Kidney epithelial cell (primary cell): ENCODE results near the gene OGA. TPM values are rescaled to one million over a fixed set of nuclear protein-coding genes. Genes with fewer than 3 reads are reported as not detected.

Experiments used
- DNase-seq: peaks from one replicate; pipeline ENCODE4 v3.0.0-alpha.2; 2010; ENCODE audit warnings: low read depth
- H3K27me3 ChIP-seq: 2 replicates; pipeline ENCODE4 v1.6.0; 2011; ENCODE audit warnings: low read length; ENCODE audit not compliant: control insufficient read depth, insufficient read depth
- H3K36me3 ChIP-seq: 2 replicates; pipeline ENCODE4 v1.5.1; 2011; ENCODE audit warnings: low read length; ENCODE audit not compliant: control insufficient read depth, insufficient read depth
- H3K4me3 ChIP-seq: 2 replicates; pipeline ENCODE4 v1.5.1; 2011; ENCODE audit warnings: low read depth, mild to moderate bottlenecking, control low read depth, low read length
- total RNA-seq: library from RNA; depleted of rRNA; stranded (reverse); fragments of >200 nt; gene quantifications from 2 replicates; pipeline ENCODE4 v1.2.3, GENCODE V29; 2015
- TF ChIP-seq, protein P1 (sequence below): IDR thresholded peaks from 2 replicates; pipeline ENCODE4 v1.5.1; 2011; ENCODE audit warnings: mild to moderate bottlenecking, moderate library complexity, low read length, control low read depth, inconsistent platforms; ENCODE audit not compliant: insufficient read depth, poor library complexity, severe bottlenecking

OGA gene
- total RNA-seq, 1 donor from 2014 or later: 78.9 TPM

DNA sequence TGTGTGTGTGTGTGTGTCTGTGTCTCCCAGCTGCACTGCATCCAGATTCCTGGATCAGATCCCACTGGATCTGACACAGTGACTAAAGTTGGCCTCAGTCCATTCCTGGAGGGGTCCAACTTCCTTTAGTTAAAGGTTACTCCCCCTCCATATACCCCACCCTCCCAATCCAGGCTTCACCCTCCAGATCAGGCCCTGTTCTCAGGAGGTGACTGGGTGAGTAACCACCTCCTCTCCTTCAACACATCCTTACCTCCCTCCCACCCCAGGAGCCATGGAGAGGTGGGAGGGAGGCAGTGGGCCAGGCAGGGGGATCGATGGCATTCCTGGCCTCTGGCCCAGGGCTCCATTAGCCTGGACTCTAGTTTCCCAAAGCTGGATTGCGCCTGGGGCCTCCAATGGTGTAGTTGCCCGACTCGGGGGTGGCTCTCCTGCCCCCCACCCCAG is 14.1 kb upstream of the OGA start:
- no peak for DNase-seq
- H3K27me3 ChIP-seq: no peaks in the 10 kb centered on the region
- no peak overlapping the region for H3K4me3 ChIP-seq
- TF ChIP-seq, protein P1, sequence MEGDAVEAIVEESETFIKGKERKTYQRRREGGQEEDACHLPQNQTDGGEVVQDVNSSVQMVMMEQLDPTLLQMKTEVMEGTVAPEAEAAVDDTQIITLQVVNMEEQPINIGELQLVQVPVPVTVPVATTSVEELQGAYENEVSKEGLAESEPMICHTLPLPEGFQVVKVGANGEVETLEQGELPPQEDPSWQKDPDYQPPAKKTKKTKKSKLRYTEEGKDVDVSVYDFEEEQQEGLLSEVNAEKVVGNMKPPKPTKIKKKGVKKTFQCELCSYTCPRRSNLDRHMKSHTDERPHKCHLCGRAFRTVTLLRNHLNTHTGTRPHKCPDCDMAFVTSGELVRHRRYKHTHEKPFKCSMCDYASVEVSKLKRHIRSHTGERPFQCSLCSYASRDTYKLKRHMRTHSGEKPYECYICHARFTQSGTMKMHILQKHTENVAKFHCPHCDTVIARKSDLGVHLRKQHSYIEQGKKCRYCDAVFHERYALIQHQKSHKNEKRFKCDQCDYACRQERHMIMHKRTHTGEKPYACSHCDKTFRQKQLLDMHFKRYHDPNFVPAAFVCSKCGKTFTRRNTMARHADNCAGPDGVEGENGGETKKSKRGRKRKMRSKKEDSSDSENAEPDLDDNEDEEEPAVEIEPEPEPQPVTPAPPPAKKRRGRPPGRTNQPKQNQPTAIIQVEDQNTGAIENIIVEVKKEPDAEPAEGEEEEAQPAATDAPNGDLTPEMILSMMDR: no peak
- H3K36me3 ChIP-seq: no peaks in the 10 kb centered on the region

DNA sequence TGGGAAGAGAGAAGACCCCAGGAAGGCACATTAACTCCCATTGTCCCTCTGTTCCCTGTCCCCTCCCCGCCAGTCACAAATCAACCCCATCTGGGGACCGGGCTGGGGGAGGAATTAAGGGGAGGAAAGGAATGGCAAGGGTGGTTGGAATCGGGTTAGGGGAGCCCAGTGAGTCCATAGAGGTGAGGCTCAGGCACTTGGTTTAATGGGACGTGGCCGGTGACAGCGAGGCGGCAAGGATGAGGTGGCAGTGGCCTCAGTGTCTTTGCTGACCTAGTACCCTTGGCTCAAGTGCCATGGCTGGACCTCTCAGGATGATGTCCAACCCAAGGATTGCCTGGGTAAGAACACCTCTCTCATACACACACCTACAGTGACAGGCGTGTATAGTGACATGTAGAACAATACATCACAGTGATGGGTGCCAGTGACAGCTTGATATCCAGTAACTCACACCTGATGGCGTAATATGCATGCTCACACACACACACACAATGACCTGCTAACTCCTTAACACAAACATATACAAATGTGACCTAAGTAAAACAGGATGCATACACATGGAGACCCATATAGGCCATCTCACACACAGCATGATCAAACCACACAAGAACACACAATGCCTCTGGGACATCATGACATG is 13.0 kb upstream of the OGA start:
- Histone ChIP-seq H3K36me3 (no peaks in the 10 kb centered on the region), H3K4me3 (peak overlapping the region; percentile 44), H3K27me3 (no peaks in the 10 kb centered on the region)
- no peak for DNase-seq
- TF ChIP-seq, protein P1: no peak

DNA sequence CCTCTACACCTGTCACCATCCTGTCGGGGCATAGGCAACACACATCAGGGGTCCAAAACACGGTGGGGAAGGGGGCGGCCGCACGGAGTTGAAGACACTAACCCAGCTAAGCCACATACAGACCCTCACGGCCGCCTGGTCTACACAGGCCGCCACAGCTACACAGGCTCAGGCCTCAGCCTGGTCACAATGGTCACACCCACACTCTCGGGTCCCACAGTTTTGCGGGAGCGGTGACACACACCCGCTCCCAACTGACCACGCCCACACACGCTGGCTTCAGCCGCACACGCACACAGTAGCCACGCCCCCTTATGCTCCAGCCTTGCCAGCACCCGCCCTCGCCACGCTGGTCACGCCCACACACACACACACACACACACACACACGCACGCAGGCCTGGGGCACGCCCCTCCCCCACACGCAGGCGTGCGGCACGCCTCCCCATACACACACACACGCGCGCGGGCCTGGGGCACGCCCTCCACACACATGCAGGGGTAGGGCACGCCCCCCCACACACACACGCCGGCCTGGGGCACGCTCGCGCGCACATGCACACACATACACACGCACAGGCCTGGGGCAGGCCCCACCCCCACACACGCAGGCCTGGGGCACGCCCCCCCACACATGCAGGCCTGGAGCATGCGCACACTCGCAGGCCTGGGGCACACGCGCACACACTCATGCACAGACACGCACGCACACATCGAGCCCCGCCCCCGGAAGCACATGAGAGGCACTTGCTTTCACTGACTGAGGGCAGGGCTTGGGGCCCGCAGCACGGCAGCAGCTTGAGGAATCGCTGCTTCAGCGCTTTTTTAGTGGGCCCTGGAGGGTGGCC is 12.3 kb upstream of the OGA start:
- DNase-seq: peak; percentile 53
- TF ChIP-seq, protein P1: no peak

DNA sequence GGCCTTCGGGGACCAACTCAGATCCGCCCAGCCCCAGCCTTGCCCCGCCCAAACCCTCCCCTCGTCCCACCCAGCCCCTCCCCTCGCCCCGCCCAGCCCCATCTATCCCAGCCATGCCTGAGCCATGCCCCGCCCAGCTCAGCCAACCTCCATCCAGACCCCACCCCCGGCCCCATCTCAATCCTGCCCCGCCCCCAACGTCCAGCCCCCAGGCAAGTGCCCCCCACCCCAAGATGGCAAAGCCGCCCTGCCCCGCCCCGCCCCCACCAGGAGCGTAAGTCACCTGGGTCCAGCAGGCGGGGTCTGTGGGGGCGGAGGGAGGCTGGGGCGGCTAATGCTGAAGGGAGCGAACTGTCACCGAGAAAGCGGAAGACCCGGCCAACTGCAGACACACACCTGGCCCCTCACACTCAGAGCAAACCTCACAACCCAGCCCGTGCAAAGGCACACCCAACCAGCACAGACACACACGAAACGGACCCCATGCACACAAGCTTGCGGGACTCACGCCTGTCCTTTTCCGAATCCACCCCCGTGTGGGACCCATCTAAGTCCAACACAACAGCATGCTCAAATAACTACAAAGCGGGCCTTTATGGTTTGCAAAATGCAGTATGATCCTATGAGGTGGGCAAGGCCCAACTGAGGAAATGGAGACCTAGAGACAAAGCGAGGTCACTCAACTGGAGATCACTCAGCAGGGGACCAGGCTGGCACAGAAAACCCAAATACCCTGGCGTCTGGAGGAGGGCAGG is 11.5 kb upstream of the OGA start:
- H3K36me3 ChIP-seq: no peaks in the 10 kb centered on the region
- no peak for DNase-seq
- H3K27me3 ChIP-seq: no peaks in the 10 kb centered on the region
- peak overlapping the region; percentile 44 for H3K4me3 ChIP-seq
- TF ChIP-seq, protein P1: no peak

More for the DNA sequence above, 12.3 kb upstream of the OGA start:
- Histone ChIP-seq H3K27me3 (no peaks in the 10 kb centered on the region), H3K36me3 (no peaks in the 10 kb centered on the region), H3K4me3 (peak overlapping the region; percentile 44)

DNA sequence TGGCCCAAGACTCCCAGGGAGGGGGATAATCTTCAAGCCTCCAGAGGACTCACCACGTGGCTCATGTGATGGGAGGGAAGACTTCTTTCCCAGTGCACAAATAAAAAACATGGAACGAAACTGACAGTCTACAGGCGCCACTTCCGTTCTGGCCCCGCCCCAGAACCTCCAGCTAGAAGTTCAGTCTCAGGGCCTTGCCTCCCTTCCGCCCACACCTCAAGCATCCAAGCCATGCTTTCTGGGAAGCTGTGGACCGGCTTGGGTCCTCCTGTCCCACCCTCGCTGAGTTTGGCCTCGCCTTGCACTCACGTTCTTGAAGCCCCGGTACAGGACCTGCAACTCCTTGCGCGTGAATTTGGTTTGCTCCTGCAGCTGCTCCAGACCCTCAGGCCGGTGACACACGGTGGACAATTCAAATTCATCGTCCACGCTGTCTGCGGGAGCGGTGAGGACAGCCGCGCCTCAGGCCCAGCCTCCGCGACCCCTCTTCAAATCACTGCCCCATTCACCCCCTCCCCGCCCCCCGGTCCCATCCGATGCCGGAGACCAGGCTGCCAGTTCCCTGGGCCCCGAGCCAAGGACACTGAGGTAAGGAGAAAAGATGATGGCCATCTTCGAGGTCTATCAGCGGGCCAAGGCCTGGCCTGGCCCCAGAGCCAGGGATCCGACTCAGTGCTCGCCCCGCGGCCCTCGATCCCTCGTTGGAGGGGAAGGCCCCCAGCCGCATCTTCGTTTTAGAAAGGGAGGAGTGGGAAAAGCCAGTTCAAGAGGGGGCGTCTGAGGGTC is 10.7 kb upstream of the OGA start:
- no peaks in the 10 kb centered on the region for H3K27me3 ChIP-seq
- H3K4me3 ChIP-seq: peak overlapping the region; percentile 18
- no peaks in the 10 kb centered on the region for H3K36me3 ChIP-seq
- TF ChIP-seq, protein P1: no peak
- DNase-seq: no peak
